AG04450 (cell line): Measurements from ENCODE around the gene OGDH. TPM values are rescaled to one million over a fixed set of nuclear protein-coding genes. Genes with fewer than 3 reads are reported as not detected.

Experiments
- CTCF ChIA-PET: fragments of 300-600, 350-600 bp; formaldehyde crosslinking; extraction: SDS; loops from one replicate; lab custom pipeline; 2022; ENCODE audit warnings: antibody characterized with exemption, inconsistent platforms; lab: Charles Lee
- POLR2A ChIA-PET: fragments of 350-600 bp; formaldehyde crosslinking; extraction: SDS; loops from one replicate; lab custom pipeline; 2021; ENCODE audit warnings: antibody characterized with exemption, inconsistent platforms; lab: Yijun Ruan, JAX
- DNase-seq: peaks from one replicate; pipeline ENCODE4 v3.0.0-alpha.2; 2011; ENCODE audit warnings: low read depth, low spot score
- H3K27ac ChIP-seq: one replicate; pipeline ENCODE4 v1.5.1; 2012; ENCODE audit warnings: low read depth, low read length, control low read depth
- H3K27me3 ChIP-seq: one replicate; pipeline ENCODE4 v1.6.0; 2012; ENCODE audit warnings: low read length; ENCODE audit not compliant: control insufficient read depth, insufficient read depth
- H3K4me3 ChIP-seq: 2 replicates; pipeline ENCODE4 v1.5.1; 2011; ENCODE audit warnings: mild to moderate bottlenecking, low read depth, low read length, control low read depth
- H3K9me3 ChIP-seq: 2 replicates; pipeline ENCODE4 v1.5.1; 2012; ENCODE audit warnings: low read length; ENCODE audit not compliant: control insufficient read depth, insufficient read depth
- CTCF ChIP-seq: IDR thresholded peaks from 2 replicates; pipeline ENCODE4 v1.5.1; 2011; ENCODE audit warnings: low read depth, low read length, control low read depth, inconsistent platforms
- polyA plus RNA-seq: library from polyadenylated mRNA; depleted of rRNA; stranded (reverse); fragments of >200 nt; gene quantifications from 2 replicates; pipeline ENCODE4 v1.2.3, GENCODE V29; 2011

Gene OGDH
- polyA plus RNA-seq, 1 experiment, result 35.8 TPM

GRCh38 chr7:44608916-44609648 is 2.7 kb downstream of the OGDH start:
- CTCF ChIA-PET, result no interaction called here
- DNase-seq, result no peak
- POLR2A ChIA-PET, result interaction anchor here (0.7 kb wide), 1 partner anchor 57 kb away, joined by 4 read pairs; no protein-coding TSS in a partner anchor
- Histone ChIP-seq H3K27ac (no peak overlapping the region), H3K4me3 (no peak overlapping the region), H3K27me3 (no peaks in the 10 kb centered on the region), H3K9me3 (no peaks in the 10 kb centered on the region)
- TF ChIP-seq CTCF, result no peak

- Histone ChIP-seq H3K9me3 (no peaks in the 10 kb centered on the region), H3K27me3 (no peaks in the 10 kb centered on the region), H3K27ac (no peak overlapping the region), H3K4me3 (no peak overlapping the region)
- no peak for DNase-seq
- ChIA-PET CTCF (no interaction called here), POLR2A (interaction anchor here (0.7 kb wide), 1 partner anchor 56 kb away, joined by 4 read pairs; no protein-coding TSS in a partner anchor)
- no peak for TF ChIP-seq CTCF
Measured at GRCh38 chr7:44609829-44610228, 3.4 kb downstream of the OGDH start.

DNA sequence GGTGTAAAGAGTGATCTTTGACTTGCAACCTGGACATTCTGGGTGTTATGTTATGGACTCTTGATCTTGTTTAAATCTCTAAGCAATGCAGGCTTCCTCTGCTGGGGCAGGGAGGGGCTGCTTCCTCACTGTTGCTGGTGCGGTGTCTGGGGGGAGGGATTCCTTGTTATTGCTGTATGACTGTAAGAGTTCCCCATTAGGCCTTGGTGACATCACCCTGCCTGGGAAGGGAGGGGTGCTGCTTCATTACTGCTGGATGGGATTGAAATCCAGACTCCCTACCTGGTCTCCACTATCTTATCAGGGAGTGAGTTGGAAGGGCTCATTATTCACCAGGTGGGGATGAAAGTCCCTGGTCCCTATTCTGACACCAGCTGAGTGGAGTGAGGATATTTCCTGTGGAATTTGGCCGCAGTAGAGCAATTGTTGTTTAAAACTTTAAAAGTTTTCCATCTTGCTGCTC is 8.8 kb downstream of the OGDH start:
- POLR2A ChIA-PET, result no interaction called here
- H3K27ac ChIP-seq, result peak overlapping the region; percentile 31

GRCh38 chr7:44615793-44616192 is 9.4 kb downstream of the OGDH start:
- Histone ChIP-seq H3K27ac (no peak overlapping the region), H3K9me3 (no peaks in the 10 kb centered on the region), H3K4me3 (no peak overlapping the region), H3K27me3 (no peaks in the 10 kb centered on the region)
- TF ChIP-seq CTCF, result no peak
- CTCF ChIA-PET, result no interaction called here
- POLR2A ChIA-PET, result interaction anchor here (0.7 kb wide), 1 partner anchor 10 kb away, joined by 6 read pairs; no protein-coding TSS in a partner anchor
- DNase-seq, result no peak

More for the DNA sequence above, 8.8 kb downstream of the OGDH start:
- H3K9me3 ChIP-seq, result no peaks in the 10 kb centered on the region
- no peak for DNase-seq
- no peak overlapping the region for H3K4me3 ChIP-seq
- CTCF ChIA-PET, result interaction anchor here (1.0 kb wide), 1 partner anchor 32 kb away, joined by 6 read pairs; no protein-coding TSS in a partner anchor
- no peak for TF ChIP-seq CTCF
- H3K27me3 ChIP-seq, result no peaks in the 10 kb centered on the region

GRCh38 chr7:44616545-44616944 is 10.1 kb downstream of the OGDH start:
- Histone ChIP-seq H3K27me3 (no peaks in the 10 kb centered on the region), H3K27ac (no peak overlapping the region), H3K9me3 (no peaks in the 10 kb centered on the region), H3K4me3 (no peak overlapping the region)
- ChIA-PET CTCF (interaction anchor here (1.0 kb wide), 1 partner anchor 52 kb away, joined by 3 read pairs; no protein-coding TSS in a partner anchor), POLR2A (interaction anchor here (0.7 kb wide), 1 partner anchor 9 kb away, joined by 6 read pairs; no protein-coding TSS in a partner anchor)
- no peak for DNase-seq
- no peak for TF ChIP-seq CTCF
